Suprapubic skin (tissue), 4 donors: ENCODE data around the gene SYPL2.

Source experiments
- POLR2A ChIP-seq, 2 donors: fragments of 450-650 bp; IDR thresholded peaks; one replicate each; pipeline ENCODE4 v1.6.1; 2017; ENCODE audit warnings: antibody characterized with exemption in 2 of 2, mild to moderate bottlenecking in 2 of 2, moderate library complexity in 2 of 2
- POLR2AphosphoS5 ChIP-seq, 3 donors: sonication (generic); formaldehyde crosslinking; IDR thresholded peaks; one replicate each; pipeline ENCODE4 v1.6.1; 2017; ENCODE audit warnings: antibody characterized with exemption in 3 of 3
- TF ChIP-seq, protein P1 (sequence below), 2 donors: fragments of 200-600 bp in 1 of 2; fragments of 450-650 bp in 1 of 2; sonication (generic) in 1 of 2; IDR thresholded peaks; one replicate each; pipeline ENCODE4 v1.5.1; 2016 to 2019; ENCODE audit warnings: antibody characterized with exemption in 2 of 2, mild to moderate bottlenecking in 1 of 2, moderate library complexity in 1 of 2

DNA sequence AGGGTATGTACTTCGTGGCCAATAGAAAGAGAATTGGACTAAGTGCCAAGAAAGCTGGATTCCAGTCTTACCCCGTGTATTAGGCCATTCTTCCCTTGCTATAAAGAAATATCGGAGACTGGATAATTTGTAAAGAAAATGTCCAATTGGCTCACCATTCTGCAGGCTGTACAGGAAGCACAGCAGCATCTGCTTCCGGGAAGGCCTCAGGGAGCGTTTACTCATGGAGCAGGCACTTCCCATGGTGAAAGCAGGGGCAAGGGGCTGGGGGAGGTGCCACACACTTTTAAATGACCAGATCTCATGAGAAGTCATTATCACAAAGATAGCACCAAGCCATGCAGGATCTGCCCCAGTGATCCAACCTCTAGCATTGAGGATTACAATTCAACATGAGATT, 51.0 kb downstream of the SYPL2 start:
- TF ChIP-seq, protein P1, sequence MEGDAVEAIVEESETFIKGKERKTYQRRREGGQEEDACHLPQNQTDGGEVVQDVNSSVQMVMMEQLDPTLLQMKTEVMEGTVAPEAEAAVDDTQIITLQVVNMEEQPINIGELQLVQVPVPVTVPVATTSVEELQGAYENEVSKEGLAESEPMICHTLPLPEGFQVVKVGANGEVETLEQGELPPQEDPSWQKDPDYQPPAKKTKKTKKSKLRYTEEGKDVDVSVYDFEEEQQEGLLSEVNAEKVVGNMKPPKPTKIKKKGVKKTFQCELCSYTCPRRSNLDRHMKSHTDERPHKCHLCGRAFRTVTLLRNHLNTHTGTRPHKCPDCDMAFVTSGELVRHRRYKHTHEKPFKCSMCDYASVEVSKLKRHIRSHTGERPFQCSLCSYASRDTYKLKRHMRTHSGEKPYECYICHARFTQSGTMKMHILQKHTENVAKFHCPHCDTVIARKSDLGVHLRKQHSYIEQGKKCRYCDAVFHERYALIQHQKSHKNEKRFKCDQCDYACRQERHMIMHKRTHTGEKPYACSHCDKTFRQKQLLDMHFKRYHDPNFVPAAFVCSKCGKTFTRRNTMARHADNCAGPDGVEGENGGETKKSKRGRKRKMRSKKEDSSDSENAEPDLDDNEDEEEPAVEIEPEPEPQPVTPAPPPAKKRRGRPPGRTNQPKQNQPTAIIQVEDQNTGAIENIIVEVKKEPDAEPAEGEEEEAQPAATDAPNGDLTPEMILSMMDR (IDR thresholded peaks at IDR 0.05), result no peak
- no peak for TF ChIP-seq POLR2A (IDR thresholded peaks at IDR 0.05)
- no peak for TF ChIP-seq POLR2AphosphoS5 (IDR thresholded peaks at IDR 0.05)
